ENCODE results near the gene TMIGD3. TPM values are rescaled to one million over a fixed set of nuclear protein-coding genes. Genes with fewer than 3 reads are reported as not detected.

Gene TMIGD3
- total RNA-seq, 1 experiment from 2014 or later, result not detected

DNA sequence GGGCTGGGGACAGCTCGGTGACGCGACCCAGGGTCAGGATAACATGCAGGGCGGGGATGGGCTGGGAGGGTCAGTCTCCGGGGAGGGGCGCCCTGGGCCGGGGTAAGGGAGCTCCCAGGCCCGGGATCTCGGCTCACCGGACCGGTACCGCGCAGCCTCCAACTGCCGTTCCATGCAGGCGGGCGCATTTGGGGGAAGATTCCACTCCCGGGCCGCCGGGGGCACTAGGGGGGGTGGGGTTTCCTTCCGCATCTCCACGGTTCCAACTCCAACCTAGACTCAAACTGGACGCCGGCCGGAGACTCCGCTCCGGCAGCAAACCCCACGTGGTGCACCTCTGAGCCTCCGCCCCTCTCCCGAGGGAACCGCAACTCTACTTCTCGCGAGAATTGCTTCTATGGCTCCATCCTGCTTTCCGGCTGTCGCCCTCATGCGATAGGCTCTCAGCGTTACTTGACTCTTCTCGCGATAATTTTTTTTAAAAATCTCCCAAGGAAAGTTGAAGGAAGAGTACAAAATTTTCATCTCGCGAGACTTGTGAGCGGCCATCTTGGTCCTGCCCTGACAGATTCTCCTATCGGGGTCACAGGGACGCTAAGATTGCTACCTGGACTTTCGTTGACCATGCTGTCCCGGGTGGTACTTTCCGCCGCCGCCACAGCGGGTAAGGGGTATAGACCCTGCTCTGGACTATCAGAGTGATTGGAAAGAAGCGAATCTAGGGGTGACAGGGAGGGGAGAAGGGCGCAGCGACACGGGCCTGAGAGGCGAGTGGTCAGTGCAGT lies 54.3 kb downstream of the TMIGD3 start, which contains the start of the genes ATP5PB and WDR77:
ATP5PB (plus strand) TSS at position 547 of the 785 bp plus-strand sequence; CDS start at position 625, 78 bp downstream.
WDR77 (minus strand) TSS at position 339 of the 785 bp plus-strand sequence; CDS start at position 252, 87 bp downstream.
- H3K36me3 ChIP-seq (ENCODE audit: control insufficient read depth, insufficient read depth, low read length), result peaks cover 35% of the 10 kb centered on the region
- peak; percentile 94 for DNase-seq (ENCODE audit: low read depth, low spot score)
- BruUV-seq (replicated peaks), result no TSS peak
- peaks cover 22% of the 10 kb centered on the region for H3K4me1 ChIP-seq (ENCODE audit: control insufficient read depth, insufficient read depth, low read length)
- no peaks in the 10 kb centered on the region for H3K9me3 ChIP-seq (ENCODE audit: control insufficient read depth, insufficient read depth, low read depth, low read length)
- no peaks in the 10 kb centered on the region for H3K27me3 ChIP-seq (ENCODE audit: control insufficient read depth, insufficient read depth, low read length)
- peak within 1 kb of the TSS; percentile 94 to 97 for H3K4me3 ChIP-seq (ENCODE audit: low read depth in 2 of 2, low read length in 2 of 2)
- in situ Hi-C loops (cut with HindIII; ENCODE audit: low pct_unique_long_range_greater_than_20kb, low sequenced_read_pairs), result no loop called here
- ChIA-PET CTCF (no interaction called here), POLR2A (interaction anchor here (0.6 kb wide), 1 partner anchor 304 kb away, joined by 13 read pairs; no protein-coding TSS in a partner anchor)
- TF ChIP-seq SIN3A (IDR thresholded peaks at IDR 0.05; ENCODE audit: borderline replicate concordance, insufficient read depth, low read depth, low read length), result 0 out of 2 replicates have a peak, but pooled peaks have one; percentile 66
- TF ChIP-seq, protein P1, sequence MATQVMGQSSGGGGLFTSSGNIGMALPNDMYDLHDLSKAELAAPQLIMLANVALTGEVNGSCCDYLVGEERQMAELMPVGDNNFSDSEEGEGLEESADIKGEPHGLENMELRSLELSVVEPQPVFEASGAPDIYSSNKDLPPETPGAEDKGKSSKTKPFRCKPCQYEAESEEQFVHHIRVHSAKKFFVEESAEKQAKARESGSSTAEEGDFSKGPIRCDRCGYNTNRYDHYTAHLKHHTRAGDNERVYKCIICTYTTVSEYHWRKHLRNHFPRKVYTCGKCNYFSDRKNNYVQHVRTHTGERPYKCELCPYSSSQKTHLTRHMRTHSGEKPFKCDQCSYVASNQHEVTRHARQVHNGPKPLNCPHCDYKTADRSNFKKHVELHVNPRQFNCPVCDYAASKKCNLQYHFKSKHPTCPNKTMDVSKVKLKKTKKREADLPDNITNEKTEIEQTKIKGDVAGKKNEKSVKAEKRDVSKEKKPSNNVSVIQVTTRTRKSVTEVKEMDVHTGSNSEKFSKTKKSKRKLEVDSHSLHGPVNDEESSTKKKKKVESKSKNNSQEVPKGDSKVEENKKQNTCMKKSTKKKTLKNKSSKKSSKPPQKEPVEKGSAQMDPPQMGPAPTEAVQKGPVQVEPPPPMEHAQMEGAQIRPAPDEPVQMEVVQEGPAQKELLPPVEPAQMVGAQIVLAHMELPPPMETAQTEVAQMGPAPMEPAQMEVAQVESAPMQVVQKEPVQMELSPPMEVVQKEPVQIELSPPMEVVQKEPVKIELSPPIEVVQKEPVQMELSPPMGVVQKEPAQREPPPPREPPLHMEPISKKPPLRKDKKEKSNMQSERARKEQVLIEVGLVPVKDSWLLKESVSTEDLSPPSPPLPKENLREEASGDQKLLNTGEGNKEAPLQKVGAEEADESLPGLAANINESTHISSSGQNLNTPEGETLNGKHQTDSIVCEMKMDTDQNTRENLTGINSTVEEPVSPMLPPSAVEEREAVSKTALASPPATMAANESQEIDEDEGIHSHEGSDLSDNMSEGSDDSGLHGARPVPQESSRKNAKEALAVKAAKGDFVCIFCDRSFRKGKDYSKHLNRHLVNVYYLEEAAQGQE (IDR thresholded peaks at IDR 0.05; ENCODE audit: insufficient read depth in 1 of 2, low read depth in 2 of 2, low read length in 1 of 2), result no peak
- TF ChIP-seq POLR2AphosphoS5 (IDR thresholded peaks at IDR 0.05; ENCODE audit: low read depth, low read length), result peak; percentile 53
- intact Hi-C loops (cut with micrococcal nuclease; ENCODE audit: unreplicated experiment), result no loop called here
- peak within 1 kb of the TSS; percentile 94 for H3K27ac ChIP-seq (ENCODE audit: low read length)
- peak; percentile 97 for ATAC-seq

DNA sequence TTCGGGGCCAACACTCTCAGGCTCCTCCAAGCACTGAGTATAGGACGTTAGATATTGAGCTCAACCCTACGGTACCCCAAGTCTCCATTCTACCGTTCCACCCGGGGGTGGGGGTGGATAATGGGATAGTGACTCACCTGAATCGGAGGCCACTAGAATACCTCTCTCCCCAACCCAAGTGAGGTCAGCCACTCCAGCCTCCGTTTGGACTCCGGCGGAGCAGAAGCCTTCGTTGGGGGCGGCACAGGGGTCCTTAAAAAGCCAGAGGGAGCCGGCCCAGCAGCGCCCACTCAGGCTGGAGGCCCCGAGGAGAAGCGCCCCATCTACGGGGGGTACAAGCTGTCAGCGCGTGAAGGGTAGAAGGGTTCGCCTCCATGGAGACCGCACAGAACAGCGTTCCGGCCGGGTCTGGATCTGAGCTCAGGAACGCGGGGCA lies 54.9 kb downstream of the TMIGD3 start:
- no TSS peak for BruUV-seq (replicated peaks)
- POLR2A ChIA-PET, result interaction anchor here (0.6 kb wide), 1 partner anchor 303 kb away, joined by 13 read pairs; no protein-coding TSS in a partner anchor
- CTCF ChIA-PET, result no interaction called here
- H3K4me3 ChIP-seq (ENCODE audit: low read depth in 2 of 2, low read length in 2 of 2), result peak overlapping the region; percentile 94 to 97
- in situ Hi-C loops (cut with HindIII; ENCODE audit: low pct_unique_long_range_greater_than_20kb, low sequenced_read_pairs), result no loop called here
- H3K36me3 ChIP-seq (ENCODE audit: control insufficient read depth, insufficient read depth, low read length), result peaks cover 34% of the 10 kb centered on the region
- TF ChIP-seq, protein P1 (IDR thresholded peaks at IDR 0.05; ENCODE audit: insufficient read depth in 1 of 2, low read depth in 2 of 2, low read length in 1 of 2), result no peak
- TF ChIP-seq SIN3A (IDR thresholded peaks at IDR 0.05; ENCODE audit: borderline replicate concordance, insufficient read depth, low read depth, low read length), result no peak
- no peak for TF ChIP-seq POLR2AphosphoS5 (IDR thresholded peaks at IDR 0.05; ENCODE audit: low read depth, low read length)
- TF ChIP-seq TCF7L2 (IDR thresholded peaks at IDR 0.05; ENCODE audit: low read depth, low read length), result no peak
- TF ChIP-seq, protein P2, sequence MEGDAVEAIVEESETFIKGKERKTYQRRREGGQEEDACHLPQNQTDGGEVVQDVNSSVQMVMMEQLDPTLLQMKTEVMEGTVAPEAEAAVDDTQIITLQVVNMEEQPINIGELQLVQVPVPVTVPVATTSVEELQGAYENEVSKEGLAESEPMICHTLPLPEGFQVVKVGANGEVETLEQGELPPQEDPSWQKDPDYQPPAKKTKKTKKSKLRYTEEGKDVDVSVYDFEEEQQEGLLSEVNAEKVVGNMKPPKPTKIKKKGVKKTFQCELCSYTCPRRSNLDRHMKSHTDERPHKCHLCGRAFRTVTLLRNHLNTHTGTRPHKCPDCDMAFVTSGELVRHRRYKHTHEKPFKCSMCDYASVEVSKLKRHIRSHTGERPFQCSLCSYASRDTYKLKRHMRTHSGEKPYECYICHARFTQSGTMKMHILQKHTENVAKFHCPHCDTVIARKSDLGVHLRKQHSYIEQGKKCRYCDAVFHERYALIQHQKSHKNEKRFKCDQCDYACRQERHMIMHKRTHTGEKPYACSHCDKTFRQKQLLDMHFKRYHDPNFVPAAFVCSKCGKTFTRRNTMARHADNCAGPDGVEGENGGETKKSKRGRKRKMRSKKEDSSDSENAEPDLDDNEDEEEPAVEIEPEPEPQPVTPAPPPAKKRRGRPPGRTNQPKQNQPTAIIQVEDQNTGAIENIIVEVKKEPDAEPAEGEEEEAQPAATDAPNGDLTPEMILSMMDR (IDR thresholded peaks at IDR 0.05), result no peak
- no peaks in the 10 kb centered on the region for H3K9me3 ChIP-seq (ENCODE audit: control insufficient read depth, insufficient read depth, low read depth, low read length)
- H3K27me3 ChIP-seq (ENCODE audit: control insufficient read depth, insufficient read depth, low read length), result no peaks in the 10 kb centered on the region
- H3K4me1 ChIP-seq (ENCODE audit: control insufficient read depth, insufficient read depth, low read length), result peaks cover 22% of the 10 kb centered on the region
- DNase-seq (ENCODE audit: low read depth, low spot score) (no peak), ATAC-seq (peak; percentile 11; the same call in 1 of the 2 replicates)
- H3K27ac ChIP-seq (ENCODE audit: low read length), result peak overlapping the region; percentile 94
- intact Hi-C loops (cut with micrococcal nuclease; ENCODE audit: unreplicated experiment), result no loop called here
